HepG2 (cell line): Measurements from ENCODE around the gene MRPL20. TPM values are rescaled to one million over a fixed set of nuclear protein-coding genes. Genes with fewer than 3 reads are reported as not detected.
A peak's percentile ranks its signal among the peaks of the same experiment; 100 is the strongest.

Experiments
- ATAC-seq: fragments of 200-7000 bp; cut with Tn5 transposase; 3 replicates; pipeline ENCODE4 v1.9.1; 2020; ENCODE audit warnings: mild to moderate bottlenecking, moderate library complexity
- BruUV-seq: library from RNA; stranded (reverse); fragments of 400-500 nt; replicated peaks from 2 replicates; lab custom pipeline; 2021; lab: Mats Ljungman, UMichigan
- CTCF ChIA-PET: fragments of 300-600 bp; formaldehyde crosslinking; extraction: SDS; loops from one replicate; lab custom pipeline; 2021; ENCODE audit warnings: low total read pairs, inconsistent platforms, low intra/inter-chr PET ratio; lab: Yijun Ruan, JAX
- POLR2A ChIA-PET: fragments of 350-600 bp; sonication (Branson Sonifier 250); formaldehyde crosslinking; loops from one replicate; lab custom pipeline; 2020; ENCODE audit warnings: antibody characterized with exemption, inconsistent platforms; lab: Yijun Ruan, JAX
- DNase-seq: peaks from one replicate; pipeline ENCODE4 v3.0.0-alpha.2; 2015; ENCODE audit warnings: low spot score
- FAIRE-seq: peaks from 3 replicates; lab custom pipeline; 2011; peaks lifted over from hg19 to GRCh38; lab: Jason Lieb, UNC
- H2AFZ ChIP-seq: one replicate; pipeline ENCODE4 v1.6.1; 2011; ENCODE audit warnings: low read length, inconsistent platforms
- H3K27ac ChIP-seq: fragments of 300-600 bp; 3 replicates; pipeline ENCODE4 v1.8.0; 2011; ENCODE audit warnings: mixed run types, mild to moderate bottlenecking, mixed read lengths, low read length, inconsistent platforms; ENCODE audit not compliant: insufficient read depth; ENCODE audit errors: extremely low read length
- H3K27me3 ChIP-seq, 2 experiments: fragments of 200-600 bp in 1 of 2; 2 replicates in 1 of 2; 3 replicates in 1 of 2; pipeline versions ENCODE4 v1.6.0 to v1.8.0; 2011; ENCODE audit warnings: low read length in 2 of 2, mild to moderate bottlenecking in 2 of 2, moderate library complexity in 2 of 2, inconsistent platforms in 1 of 2; ENCODE audit not compliant: insufficient read depth in 2 of 2, control insufficient read depth in 1 of 2
- H3K36me3 ChIP-seq, 2 experiments: fragments of 200-600 bp in 1 of 2; replicated peaks in 1 of 2; 2 replicates in 1 of 2; 3 replicates in 1 of 2; pipeline versions ENCODE4 v1.5.1 to v1.8.0; 2011; ENCODE audit warnings: low read length in 2 of 2, inconsistent platforms in 1 of 2; ENCODE audit not compliant: insufficient read depth in 2 of 2, control insufficient read depth in 1 of 2
- H3K4me1 ChIP-seq: 2 replicates; pipeline ENCODE4 v1.5.1; 2012; ENCODE audit warnings: low read length, inconsistent platforms; ENCODE audit not compliant: insufficient read depth
- H3K4me2 ChIP-seq: 2 replicates; pipeline ENCODE4 v1.6.0; 2011; ENCODE audit warnings: low read depth, low read length, inconsistent platforms
- H3K4me3 ChIP-seq, 3 experiments: fragments of 200-600 bp in 1 of 3; sonication (generic), shearing (Covaris generic) in 1 of 3; replicated peaks in 1 of 3; 2 replicates each; pipeline ENCODE4 v1.5.1; 2011 to 2016; ENCODE audit warnings: low read length in 3 of 3, inconsistent platforms in 2 of 3, low read depth in 2 of 3, mild to moderate bottlenecking in 2 of 3, control low read depth in 1 of 3, mixed read lengths in 1 of 3; ENCODE audit not compliant: insufficient read depth in 1 of 3
- H3K79me2 ChIP-seq: one replicate; pipeline ENCODE4 v1.6.1; 2011; ENCODE audit warnings: low read length, inconsistent platforms; ENCODE audit not compliant: insufficient read depth
- H3K9ac ChIP-seq: 2 replicates; pipeline ENCODE4 v1.6.0; 2011; ENCODE audit warnings: mild to moderate bottlenecking, low read depth, low read length, inconsistent platforms; ENCODE audit not compliant: insufficient read depth
- H3K9me3 ChIP-seq: 2 replicates; pipeline ENCODE4 v1.5.1; 2012; ENCODE audit warnings: mild to moderate bottlenecking, low read length
- H4K20me1 ChIP-seq: 2 replicates; pipeline ENCODE4 v1.6.0; 2011; ENCODE audit warnings: inconsistent platforms, mild to moderate bottlenecking, low read length, moderate library complexity; ENCODE audit not compliant: insufficient read depth
- CEBPG ChIP-seq: IDR thresholded peaks from 2 replicates; pipeline ENCODE4 v1.6.1; 2016
- FOXO4 ChIP-seq: sonication (generic); formaldehyde crosslinking; conservative IDR thresholded peaks from 2 replicates; pipeline ENCODE4 v1.8.1; 2023; ENCODE audit warnings: missing genetic modification reagents
- GFI1 ChIP-seq: sonication (generic); formaldehyde crosslinking; IDR thresholded peaks from 2 replicates; pipeline ENCODE4 v1.5.0; 2020; ENCODE audit warnings: missing genetic modification reagents, mild to moderate bottlenecking, borderline replicate concordance
- JUND ChIP-seq: sonication (generic); formaldehyde crosslinking; IDR thresholded peaks from 2 replicates; pipeline ENCODE4 v1.8.0; 2022; ENCODE audit warnings: mild to moderate bottlenecking, missing genetic modification reagents
- KLF12 ChIP-seq: sonication (generic); formaldehyde crosslinking; IDR thresholded peaks from 2 replicates; pipeline ENCODE4 v1.4.0; 2020; ENCODE audit warnings: missing genetic modification reagents, borderline replicate concordance
- MED8 ChIP-seq: sonication (generic); formaldehyde crosslinking; IDR thresholded peaks from 2 replicates; pipeline ENCODE4 v1.8.1; 2023; ENCODE audit warnings: mild to moderate bottlenecking, missing genetic modification reagents; ENCODE audit not compliant: insufficient replicate concordance
- ZBTB40 ChIP-seq, 2 experiments: fragments of 450-650 bp in 1 of 2; sonication (generic) in 1 of 2; formaldehyde crosslinking in 1 of 2; IDR thresholded peaks; 2 replicates each; pipeline versions ENCODE4 v1.6.1 to v1.8.0; 2016 to 2022; ENCODE audit warnings: antibody characterized with exemption in 1 of 2, mild to moderate bottlenecking in 1 of 2, missing genetic modification reagents in 1 of 2
- ZFX ChIP-seq: sonication (generic); formaldehyde crosslinking; IDR thresholded peaks from 2 replicates; pipeline ENCODE4 v1.4.0; 2020; ENCODE audit warnings: mild to moderate bottlenecking, low read depth, missing genetic modification reagents, moderate library complexity
- ZNF256 ChIP-seq: sonication (generic); formaldehyde crosslinking; conservative IDR thresholded peaks from 2 replicates; pipeline ENCODE4 v1.4.0; 2020; ENCODE audit warnings: missing genetic modification reagents
- ZNF549 ChIP-seq: sonication (generic); formaldehyde crosslinking; IDR thresholded peaks from 2 replicates; pipeline ENCODE4 v1.5.0; 2020; ENCODE audit warnings: missing genetic modification reagents
- ZNF569 ChIP-seq: sonication (generic); formaldehyde crosslinking; IDR thresholded peaks from 2 replicates; pipeline ENCODE4 v1.5.0; 2020; ENCODE audit warnings: mild to moderate bottlenecking, missing genetic modification reagents, moderate library complexity, borderline replicate concordance
- ZNF605 ChIP-seq: sonication (generic); formaldehyde crosslinking; IDR thresholded peaks from 2 replicates; pipeline ENCODE4 v1.8.0; 2022; ENCODE audit warnings: mild to moderate bottlenecking, missing genetic modification reagents
- ZSCAN29 ChIP-seq: sonication (generic); formaldehyde crosslinking; conservative IDR thresholded peaks from 2 replicates; pipeline ENCODE4 v1.4.0; 2020; ENCODE audit warnings: mild to moderate bottlenecking, missing genetic modification reagents
- WGBS: methylation state at CpG from one replicate; pipeline ENCODE4 v1.1.6; 2017; ENCODE audit warnings: low lambda C conversion rate; 5-methylcytosine and 5-hydroxymethylcytosine counted together
- in situ Hi-C: cut with HindIII; loops from 2 replicates; pipeline ENCODE4 v1.10.0; 2017; ENCODE audit warnings: low pct_unique_long_range_greater_than_20kb; ENCODE audit not compliant: extremely low pct_ligation_motif_present
- intact Hi-C: fragments of 100-400 bp; cut with micrococcal nuclease; formaldehyde crosslinking; loops from one replicate; pipeline ENCODE4 v1.10.0; 2022; ENCODE audit not compliant: unreplicated experiment
- polyA plus RNA-seq, 8 experiments: library from polyadenylated mRNA; depleted of rRNA in 3 of 8; stranded (reverse) in 7 of 8; unstranded in 1 of 8; fragments of >200 nt; fragmentation: Illumina TruSeq in 4 of 8; extraction: Trizol in 4 of 8; gene quantifications; 2 replicates each; pipeline versions ENCODE4 v1.2.1 to v1.2.3, GENCODE V29; 2011 to 2016; ENCODE audit warnings: low read depth in 4 of 8, missing spikeins in 1 of 8, mixed read lengths in 1 of 8; ENCODE audit not compliant: insufficient read depth in 1 of 8
- total RNA-seq, 5 experiments: library from RNA; depleted of rRNA; stranded (reverse); fragments of >200 nt; fragmentation: Illumina TruSeq; extraction: Trizol; gene quantifications; 2 replicates each; pipeline ENCODE4 v1.2.3, GENCODE V29; 2016; ENCODE audit warnings: low read depth in 1 of 5

The MRPL20 gene
- total and polyA plus RNA-seq, 2 of the 13 experiments (the other 11 are each of a cell fraction or from before 2014, with no cell fraction given) = 59.2 to 127 TPM

DNA sequence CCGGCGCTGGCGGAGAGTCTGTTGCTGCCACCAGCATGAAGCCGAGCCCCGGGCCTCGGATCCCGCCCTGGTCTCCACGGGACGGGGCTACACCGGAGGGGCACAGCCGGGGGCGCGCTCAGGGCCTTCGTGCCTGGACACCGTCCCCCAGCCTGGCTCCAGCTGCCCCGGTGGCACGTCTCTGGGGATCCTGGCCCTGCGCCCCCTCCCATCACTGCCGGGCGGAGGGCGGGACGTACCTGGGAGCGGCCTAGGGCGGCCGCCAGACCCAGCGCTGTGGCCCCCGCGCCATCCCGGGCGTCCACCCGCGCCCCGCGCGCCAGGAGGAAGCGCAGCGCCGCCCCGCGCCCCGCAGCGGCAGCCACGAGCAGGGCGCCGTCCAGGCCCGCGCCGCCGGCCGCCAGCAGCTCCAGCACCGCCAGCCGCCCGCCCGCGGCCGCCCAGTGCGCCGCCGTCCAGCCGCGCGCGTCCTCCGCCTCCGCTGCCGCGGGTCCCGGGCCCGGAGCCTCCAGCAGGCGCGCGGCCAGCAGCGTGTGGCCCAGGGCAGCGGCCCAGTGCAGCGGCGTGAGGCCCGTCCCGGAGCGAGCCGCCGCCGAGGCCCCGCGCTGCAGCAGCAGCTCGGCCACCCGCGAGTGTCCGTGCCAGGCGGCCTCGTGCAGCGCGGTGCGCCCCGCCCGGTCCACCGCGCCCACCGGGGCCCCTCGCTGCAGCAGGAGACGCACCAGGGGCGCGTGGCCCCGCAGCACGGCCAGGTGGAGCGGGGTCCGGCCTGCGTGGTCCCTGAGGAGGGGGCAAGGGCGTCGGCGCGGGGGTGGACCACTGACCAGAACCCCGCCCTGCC lies 12.9 kb upstream of the MRPL20 start:
- intact Hi-C loops = no loop called here
- no peak for FAIRE-seq
- Histone ChIP-seq H3K36me3 (no peaks in the 10 kb centered on the region), H3K27me3 (no peaks in the 10 kb centered on the region; a peak in 1 of 5 replicates), H3K79me2 (peaks cover 12% of the 10 kb centered on the region), H3K9me3 (no peaks in the 10 kb centered on the region), H2AFZ (no peak overlapping the region), H3K4me2 (peak overlapping the region; percentile 69), H3K9ac (peak overlapping the region; percentile 79), H3K27ac (peak overlapping the region; percentile 44), H3K4me3 (peak overlapping the region; percentile 37 to 74 (median 70); a peak in 5 of 6 replicates), H4K20me1 (no peaks in the 10 kb centered on the region), H3K4me1 (peaks cover 68% of the 10 kb centered on the region)
- ChIA-PET POLR2A (interaction anchor here (1.1 to 3.5 kb wide), 10 partner anchors 9 to 114 kb away, joined by 3 to 126 read pairs (median 12); partner anchors contain the start of genes AURKAIP1, CCNL2, MRPL20 and VWA1), CTCF (no interaction called here)
- peak; percentile 12; the same call in 1 of the 3 replicates for ATAC-seq
- WGBS = 45% methylated on average over 13 of the region's 112 CpGs
- in situ Hi-C loops = no loop called here
- no peak for DNase-seq
- BruUV-seq = no TSS peak
- TF ChIP-seq ZSCAN29 (CRISPR knock-in tag) (no peak), ZNF256 (CRISPR knock-in tag) (no peak), ZNF549 (CRISPR knock-in tag) (no peak), ZBTB40 (IDR thresholded peaks at IDR 0.05) (no peak), ZBTB40 (CRISPR knock-in tag; IDR thresholded peaks at IDR 0.05) (0 out of 2 replicates have a peak, but pooled peaks have one; percentile 27), GFI1 (no peak), JUND (CRISPR knock-in tag) (no peak), ZNF605 (CRISPR knock-in tag) (no peak), ZFX (CRISPR knock-in tag) (peak; percentile 33; the same call in 1 of the 2 replicates), MED8 (CRISPR knock-in tag) (no peak), CEBPG (no peak), FOXO4 (0 out of 2 replicates have a peak, but pooled peaks have one; percentile 49), ZNF569 (CRISPR knock-in tag) (no peak), KLF12 (CRISPR knock-in tag) (no peak)
